Central memory CD4-positive, alpha-beta T cell (primary cell): ENCODE results near the gene APBA1.

Experiments used
- DNase-seq: peaks from one replicate; pipeline ENCODE4 v3.0.0; 2022

APBA1 gene

DNA sequence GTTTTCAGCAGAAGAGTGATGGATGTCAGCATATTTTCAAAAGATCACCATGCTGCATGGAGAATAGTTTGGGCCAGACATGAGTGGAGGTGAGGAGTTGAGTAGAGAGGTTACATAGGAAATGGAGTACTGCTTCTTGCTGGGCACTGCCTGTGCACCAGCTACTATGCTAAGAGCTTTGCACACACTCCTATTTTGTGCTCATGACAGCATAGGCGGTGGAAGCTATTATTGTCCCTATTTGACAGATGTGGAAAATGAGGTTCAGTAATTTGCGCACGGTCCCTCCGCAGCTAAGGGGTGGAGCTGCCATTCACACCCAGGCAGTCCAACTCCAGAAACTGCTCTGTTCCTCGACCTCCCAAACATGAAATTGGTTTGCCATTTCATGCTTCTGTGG is 279.3 kb downstream of the APBA1 start:
- DNase-seq = no peak

DNA sequence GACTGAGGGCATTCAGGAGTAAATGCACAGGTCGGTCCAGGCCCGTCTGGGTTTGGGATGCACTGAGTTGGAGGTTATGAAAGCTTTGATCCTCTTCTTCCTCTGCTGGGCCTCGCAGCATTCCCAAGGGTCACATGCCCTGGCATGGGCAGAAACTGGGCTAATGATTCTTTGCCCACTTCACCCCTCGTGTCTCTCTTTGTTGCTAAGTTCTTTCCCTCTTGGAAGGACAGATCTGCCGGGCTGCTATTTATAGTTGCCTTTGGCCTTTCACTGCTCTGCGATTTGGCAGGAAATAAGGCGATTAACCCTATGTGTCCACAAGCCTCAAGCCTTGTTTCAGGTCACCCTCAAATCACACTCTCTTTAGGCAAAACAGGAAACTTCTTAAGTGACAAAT is 280.2 kb downstream of the APBA1 start:
- no peak for DNase-seq

DNA sequence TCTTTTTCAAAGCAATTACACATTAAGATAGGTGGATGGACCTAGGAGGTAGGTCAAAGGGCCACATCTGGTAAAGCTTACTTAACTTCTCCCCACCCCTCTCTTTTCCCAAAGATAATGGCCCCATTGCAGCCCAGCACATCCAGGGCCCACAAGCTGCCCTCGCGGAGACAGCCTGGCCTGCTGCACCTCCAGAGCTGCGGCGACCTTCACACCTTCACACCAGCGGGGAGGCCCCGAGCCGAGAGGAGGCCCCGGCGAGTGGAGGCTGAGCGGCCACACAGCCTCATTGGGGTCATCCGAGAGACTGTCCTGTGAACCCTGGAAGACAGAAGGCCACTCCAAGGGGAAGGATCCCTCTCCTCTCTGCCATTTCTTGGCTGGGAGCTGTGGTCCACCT is 280.7 kb downstream of the APBA1 start:
- no peak for DNase-seq

DNA sequence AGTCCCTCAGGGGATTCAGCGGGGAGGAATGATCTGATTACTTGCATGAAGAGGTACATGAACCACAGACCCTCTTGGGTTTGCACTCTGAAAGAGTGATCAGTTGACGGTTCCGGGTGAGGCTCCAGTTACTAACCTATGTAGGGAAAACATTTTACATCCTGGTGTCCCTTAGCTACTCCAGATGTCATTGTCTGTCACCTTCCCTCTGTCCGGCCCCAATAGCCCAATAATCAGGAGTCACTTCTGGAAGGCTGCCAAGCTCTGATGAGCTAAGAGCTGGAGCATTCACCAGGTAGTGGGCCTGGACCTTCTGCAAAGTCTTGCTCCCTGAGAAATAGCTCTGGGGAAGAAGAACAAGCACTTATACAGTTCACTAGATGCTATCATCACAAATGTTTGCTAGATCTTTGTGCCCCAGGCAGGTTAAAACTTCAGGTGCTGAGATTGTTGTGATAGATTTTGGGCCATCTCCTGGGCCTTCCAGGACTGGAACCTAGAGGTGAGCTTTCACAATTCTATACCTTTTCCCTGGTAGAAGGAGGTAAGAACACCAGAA is 282.7 kb downstream of the APBA1 start:
- DNase-seq = no peak

DNA sequence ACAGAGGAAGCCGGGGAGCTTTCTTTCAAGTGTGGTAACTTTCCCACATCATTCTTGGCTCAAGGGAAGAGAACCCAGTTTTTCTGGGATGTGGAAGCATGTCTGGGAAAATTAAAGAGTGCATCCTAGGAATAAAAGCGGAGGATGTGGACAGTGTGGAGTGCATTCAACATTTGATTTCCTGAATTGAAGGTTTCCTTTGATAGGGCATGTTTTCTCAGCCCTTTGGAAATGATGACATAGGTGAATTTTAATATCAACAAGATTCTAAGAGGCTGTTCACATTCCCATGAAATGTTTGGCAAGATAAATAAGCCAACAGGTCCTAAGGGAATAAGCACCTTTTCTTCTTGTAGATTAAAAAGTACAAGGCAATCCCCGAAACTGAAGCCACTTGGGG is 283.6 kb downstream of the APBA1 start:
- DNase-seq = no peak

DNA sequence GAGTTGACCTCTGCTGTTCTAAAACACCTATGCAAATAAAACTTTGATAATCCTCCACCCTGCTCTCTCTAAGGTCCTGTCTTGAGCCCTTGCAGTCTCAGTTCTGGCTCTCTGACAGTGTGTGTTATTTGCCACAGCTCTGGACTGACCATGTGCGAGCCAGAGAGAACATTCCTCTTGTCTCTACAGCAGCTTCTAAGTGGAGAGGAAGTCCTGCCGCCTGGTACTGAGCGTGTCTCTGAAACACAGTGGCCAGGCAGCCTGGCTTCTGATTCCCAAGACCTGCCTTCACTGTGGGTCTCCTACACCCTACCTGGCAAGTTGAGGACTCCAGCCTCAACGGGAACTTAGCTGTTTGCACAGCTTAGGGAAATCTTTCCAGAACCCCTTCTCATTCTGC is 285.5 kb downstream of the APBA1 start:
- DNase-seq = no peak

DNA sequence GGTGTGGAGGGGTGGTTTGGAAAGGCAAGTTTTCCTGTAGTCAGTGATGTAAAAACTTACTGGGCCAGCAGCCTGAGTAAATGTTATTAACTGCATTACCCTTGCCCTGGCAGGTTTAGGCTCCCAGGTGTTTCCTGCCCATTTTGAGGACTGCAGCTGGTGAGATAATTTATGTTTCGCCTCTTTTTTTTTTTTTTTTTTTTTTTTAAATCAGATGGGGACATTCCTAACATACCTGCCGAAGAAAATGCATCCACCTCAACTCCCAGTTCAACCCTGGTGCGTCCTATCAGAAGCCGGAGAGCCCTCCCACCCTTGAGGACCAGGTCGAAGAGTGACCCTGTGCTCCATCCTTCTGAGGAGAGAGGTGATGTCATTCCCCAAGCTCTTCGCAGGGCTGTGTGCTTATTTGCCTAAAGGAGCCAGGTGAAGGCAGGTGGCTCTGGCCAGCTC is 286.6 kb downstream of the APBA1 start:
- DNase-seq = no peak

DNA sequence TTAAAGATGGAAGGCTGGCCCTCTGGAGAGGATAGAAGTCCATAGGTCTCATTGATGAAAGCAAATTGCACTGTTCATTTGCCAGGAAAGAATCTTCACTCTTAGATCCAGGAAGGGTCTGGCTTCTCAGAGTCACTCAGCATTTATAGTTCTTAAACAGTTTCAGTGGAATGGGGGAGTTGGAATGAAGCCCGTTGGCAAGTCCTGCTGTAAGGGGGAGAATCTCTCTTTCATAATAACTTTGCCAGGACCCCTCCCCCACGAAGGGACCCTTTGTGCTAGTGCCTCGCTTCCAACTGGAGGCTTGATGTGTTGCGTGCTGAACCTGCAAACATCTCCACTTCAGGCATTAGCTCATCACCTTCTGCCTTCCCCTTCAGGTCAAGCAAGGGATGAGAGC is 290.0 kb downstream of the APBA1 start:
- DNase-seq = no peak

DNA sequence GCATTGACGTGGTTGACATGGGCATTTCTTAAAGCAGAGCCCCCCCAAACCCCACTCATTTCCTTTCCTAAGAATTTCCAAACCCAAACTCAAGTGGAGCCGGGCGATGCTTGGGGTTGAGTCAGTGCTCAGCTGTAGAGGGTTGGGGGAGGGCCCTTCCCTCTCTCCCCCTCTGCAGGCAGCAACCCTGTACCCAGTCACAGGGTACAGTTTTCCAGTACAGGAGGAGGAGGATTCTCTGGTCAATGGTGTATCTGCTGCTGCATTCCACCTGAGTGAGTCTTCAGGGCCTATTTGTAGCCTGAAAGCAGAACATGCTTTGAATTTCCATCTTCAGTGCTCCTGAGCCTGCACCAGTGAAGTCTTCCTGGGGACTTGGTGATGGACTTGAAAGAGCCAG is 291.4 kb downstream of the APBA1 start:
- no peak for DNase-seq

DNA sequence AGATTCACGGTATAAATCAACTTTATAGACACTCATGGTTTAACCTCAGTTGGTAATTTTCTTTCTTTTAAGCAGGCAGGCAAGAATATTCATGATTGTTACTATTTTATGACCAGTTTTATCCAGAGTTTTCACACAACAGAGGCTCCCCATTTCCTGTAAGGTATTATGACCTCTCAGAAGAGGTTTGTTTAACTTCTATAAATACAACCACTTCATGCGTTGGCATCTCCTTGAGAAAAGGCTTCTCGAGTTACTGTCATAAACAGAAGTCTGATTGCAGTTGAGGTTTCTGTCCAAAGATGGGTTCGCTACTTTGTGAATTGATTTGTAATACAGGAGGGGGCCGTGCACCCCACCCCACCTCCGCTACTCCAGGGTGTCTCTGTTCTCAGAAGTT is 291.9 kb downstream of the APBA1 start:
- no peak for DNase-seq

DNA sequence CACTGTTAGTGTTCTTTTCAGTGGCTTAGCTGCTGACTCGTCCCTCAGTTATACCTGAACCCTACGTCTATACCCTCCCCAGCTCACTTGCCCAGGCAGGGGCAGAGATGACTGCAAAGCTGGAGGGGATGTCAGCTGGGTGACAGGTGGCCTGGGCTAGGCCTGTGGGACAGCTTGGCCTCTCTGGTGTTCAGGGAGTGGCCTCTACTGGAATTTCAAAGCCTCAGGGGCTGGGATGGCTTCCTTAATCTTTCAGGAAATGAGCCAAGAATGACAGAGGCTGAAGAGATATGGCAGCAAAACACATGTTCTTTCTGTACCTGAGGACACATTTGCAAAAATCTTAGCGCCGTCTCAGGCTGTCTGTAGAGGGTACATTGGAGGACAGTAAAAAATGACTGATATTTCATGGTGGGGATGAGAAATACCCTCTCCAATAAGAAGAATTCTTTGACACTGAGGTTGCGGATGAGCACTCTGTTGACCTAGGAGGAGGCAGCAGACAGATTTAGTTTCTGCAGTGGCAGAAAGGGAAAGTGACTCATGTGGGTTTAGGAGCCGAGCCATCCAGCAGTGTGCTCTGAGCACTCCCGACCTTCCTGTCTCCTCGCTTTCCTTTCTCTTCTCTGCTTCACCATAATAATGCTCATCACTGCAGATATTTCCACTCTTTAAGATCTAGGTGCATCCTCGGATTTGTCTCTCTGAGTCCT is 292.7 kb downstream of the APBA1 start:
- no peak for DNase-seq

DNA sequence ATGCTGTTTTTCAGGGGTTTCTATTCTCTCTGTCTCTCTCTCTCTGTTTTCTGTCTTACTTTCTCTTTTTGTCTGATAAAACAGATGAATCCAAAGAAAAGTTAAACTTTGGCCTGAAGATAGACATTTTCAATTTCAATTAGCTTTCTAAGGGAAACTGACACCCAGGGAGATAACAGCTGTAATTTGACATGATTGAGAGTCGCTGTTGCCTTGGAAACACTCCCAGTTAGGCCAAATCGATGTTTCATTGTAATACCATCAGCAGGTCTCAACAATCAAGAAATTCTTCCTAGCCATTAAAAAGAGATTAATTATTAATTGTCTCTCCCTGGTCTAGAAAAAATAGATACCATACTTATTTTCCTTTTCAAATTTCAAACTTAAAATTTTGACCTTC is 294.2 kb downstream of the APBA1 start:
- no peak for DNase-seq
